HG02623 (cell line): ENCODE measurements around the gene KLHDC10.
"Not testable (repeated sequence)": the region's sequence is repeated elsewhere in the genome, so short reads cannot be mapped to it uniquely, and the experiment has no call there.

Experiments used
- ATAC-seq: cut with Tn5 transposase; IDR thresholded peaks from one replicate; pipeline ENCODE4 v1.9.1; 2021; ENCODE audit warnings: moderate library complexity; ENCODE audit not compliant: unreplicated experiment

Gene KLHDC10

DNA sequence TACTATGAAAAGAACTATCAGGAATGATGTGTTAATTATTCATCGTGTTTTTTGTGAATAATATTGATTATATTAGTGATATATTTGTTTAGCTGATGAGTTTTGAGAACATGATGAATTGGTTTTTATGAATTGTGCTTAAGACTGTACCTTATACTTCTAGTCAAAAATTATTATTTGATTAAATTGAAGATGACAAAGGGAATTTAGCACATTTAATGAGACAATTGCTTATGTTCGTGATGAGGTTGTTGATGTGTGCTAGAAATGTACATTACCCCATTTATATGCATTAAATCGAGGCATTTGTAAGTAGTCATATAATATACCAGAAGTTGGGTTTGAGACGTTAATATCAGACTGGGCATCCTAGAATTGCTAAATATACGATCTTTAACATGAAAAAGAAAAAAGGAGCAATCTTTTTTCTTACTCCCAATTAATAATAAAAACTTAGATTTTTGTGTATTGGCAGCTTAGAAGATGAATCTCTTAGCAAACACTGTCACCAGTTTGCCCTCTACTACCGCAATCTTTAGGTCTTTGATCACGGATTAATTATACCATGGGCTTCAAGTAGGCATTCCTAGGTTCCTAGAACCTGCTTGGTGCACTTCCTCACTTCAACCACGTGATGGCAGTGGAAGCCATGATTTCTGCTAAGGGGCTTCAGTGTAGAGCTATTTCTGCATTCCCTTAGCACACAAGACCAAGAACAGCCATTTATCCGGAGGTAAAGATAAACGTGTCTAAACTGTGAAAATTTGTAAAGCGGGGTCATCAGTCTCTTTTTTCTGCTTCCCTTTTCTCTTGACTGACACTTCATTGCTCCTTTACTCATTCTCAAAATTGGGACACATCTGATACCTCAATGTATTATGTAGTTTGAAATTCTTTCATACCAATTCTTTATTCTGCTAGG is 1.6 kb downstream of the KLHDC10 start:
- no peak for ATAC-seq

DNA sequence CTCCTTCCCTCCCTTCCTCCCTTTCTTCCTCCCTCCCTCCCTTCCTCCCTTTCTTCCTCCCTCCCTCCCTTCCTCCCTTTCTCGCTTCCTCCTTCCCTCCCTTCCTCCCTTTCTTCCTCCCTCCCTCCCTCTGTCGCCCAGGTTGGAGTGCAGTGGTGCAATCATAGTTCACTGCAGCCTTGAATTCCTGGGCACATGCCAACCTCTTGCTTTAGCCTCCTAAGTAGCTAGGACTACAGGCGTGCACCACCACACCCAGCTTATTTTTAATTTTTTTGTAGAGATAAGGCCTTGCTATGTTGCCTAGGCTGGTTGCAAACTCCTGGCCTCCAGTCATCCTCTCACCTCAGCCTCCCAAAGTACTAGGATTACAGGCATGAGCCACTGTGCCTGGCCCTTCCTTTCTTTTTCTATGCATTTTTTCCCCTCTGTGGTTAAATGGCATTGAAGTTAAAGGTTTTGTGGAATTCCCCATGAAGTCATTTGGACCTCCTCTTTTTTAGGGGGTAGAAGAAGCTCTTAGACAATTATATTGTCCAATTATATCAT is 9.6 kb downstream of the KLHDC10 start:
- ATAC-seq: no peak

- not testable (repeated sequence) for ATAC-seq
Observed at GRCh38 chr7:130083497-130083896, 13.2 kb downstream of the KLHDC10 start.

- ATAC-seq: no peak
Observed at GRCh38 chr7:130084037-130084875, 13.9 kb downstream of the KLHDC10 start.

- ATAC-seq: not testable (repeated sequence)
Observed at GRCh38 chr7:130085235-130085634, 14.9 kb downstream of the KLHDC10 start.

GRCh38 chr7:130086938-130087337 is 16.6 kb downstream of the KLHDC10 start:
- ATAC-seq: no peak

- no peak for ATAC-seq
Observed at GRCh38 chr7:130087364-130087763, 17.0 kb downstream of the KLHDC10 start.

DNA sequence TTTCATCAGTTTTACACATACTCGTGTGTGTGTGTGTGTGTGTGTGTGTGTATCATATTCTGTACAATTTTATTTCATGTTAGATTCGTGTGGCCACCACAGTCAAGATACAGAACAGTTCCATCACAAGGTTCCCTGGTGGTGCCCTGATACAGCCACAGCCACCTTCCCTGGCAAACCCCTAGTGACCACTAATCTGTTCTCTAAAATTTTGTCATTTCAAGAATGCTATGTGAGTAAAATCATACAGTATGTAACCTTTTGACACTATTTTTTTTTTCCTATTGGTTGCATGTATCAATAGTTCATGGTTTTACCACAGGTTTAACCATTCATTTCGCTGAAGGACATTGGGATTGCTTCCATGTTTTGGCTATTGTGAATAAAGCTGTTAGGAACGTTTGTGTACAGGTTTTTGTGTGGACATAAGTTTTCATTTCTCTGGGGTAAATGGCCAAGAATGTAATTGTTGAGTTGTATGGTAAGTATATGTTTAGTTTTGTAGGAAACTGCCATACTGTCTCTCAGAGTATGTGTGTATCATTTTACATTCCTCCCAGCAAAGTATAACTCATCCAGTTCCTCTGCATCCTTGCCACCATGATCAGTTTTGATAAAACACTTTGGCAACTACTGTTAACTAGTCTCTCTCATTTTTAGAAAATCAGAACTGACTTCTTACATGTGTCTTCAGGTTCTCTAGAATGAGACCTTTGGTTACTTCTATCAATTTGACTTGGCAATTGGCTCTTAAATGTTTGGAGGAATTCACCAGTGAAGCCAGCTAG is 20.6 kb downstream of the KLHDC10 start:
- ATAC-seq: no peak

DNA sequence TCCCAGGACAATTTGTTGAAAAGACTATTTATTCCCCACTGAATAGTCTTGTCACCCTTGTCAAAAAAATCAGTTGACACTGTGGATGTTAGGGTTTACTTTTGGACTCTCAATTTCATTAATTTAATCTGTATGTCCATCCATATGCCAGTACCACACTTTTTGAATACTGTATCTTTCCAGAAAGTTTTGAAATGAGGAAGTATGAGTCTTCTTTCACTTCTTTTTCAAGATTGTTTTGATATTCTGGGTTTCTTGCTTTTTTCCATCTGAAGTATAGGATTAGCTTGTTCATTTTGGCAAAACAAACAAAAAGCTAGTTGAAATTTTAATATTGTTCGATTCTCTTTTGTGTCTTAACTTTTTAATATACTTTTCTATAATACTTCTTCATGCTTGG is 21.7 kb downstream of the KLHDC10 start:
- no peak for ATAC-seq

DNA sequence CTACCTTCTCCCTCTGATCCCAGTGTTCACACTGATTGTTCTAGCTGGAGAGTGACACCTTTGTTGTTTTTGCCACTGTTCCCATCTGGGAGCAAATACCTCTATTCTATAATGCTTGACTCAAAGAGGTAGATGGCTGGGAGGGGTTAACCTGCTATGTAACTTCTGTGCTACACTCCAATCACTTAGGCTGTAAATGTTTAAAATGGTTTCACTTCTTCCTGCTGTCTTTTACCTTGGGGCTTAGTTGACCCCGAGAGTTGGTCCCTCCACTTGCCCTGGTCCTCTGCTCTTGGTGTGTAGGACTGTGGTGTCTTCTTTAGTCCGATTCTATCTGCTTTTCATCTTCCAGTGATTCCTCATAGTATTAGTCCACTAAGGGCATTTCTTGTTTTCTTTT is 22.3 kb downstream of the KLHDC10 start:
- ATAC-seq: no peak

- ATAC-seq: no peak
Observed at GRCh38 chr7:130095812-130096211, 25.5 kb downstream of the KLHDC10 start.

GRCh38 chr7:130096243-130096827 is 26.0 kb downstream of the KLHDC10 start:
- ATAC-seq: no peak

DNA sequence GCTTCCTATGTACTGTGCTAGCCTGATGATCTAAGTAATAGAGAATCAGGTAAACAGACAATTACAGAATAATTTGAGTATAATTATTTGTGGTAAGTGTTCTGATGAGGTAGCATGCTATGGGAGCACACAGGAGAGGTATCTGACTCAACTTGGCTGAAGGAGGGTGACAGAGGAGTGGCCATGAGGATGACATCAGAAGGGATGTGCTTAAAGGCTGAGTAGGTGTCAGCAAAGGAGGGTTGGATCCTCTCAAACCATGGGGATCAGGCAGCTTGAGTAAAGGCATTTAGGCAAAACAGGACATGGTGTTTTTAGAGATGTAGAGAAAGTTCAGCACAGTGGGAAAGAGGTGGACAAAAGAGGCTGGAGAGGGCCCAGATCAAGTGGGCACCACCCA is 29.0 kb downstream of the KLHDC10 start:
- no peak for ATAC-seq

DNA sequence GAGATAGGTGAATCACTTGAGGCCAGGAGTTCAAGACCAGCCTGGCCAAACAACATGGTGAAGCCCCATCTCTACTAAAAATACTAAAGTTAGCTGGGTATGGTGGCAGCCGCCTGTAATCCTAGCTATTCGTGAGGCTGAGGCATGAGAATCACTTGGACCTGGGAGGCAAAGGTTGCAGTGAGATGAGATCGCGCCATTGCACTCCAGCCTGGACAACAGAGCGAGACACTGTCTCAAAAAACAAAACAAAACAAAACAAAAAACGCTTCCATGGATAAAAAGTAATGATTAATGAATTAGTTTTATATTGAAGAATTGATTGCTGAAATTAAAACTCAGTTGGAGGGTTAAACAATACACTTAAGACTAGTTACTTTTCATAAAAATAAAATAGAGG is 32.3 kb downstream of the KLHDC10 start:
- no peak for ATAC-seq

GRCh38 chr7:130107949-130108674 is 37.8 kb downstream of the KLHDC10 start:
- no peak for ATAC-seq

DNA sequence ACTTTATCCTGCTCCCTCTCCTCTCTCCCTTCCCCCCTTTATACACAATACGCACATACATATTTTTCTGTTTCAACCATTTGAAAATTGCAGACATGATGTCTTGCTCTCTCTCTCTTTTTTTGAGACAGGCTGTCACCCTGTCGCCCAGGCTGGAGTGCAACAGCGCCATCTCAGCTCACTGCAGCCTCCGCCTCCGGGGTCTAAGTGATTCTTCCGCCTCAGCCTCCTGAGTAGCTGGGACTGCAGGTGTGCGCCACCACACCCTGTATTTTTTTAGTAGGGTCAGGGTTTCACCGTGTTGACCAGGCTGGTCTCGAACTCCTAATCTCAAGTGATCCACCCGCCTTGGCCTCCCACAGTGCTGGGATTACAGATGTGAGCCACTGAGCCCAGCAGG is 38.5 kb downstream of the KLHDC10 start:
- ATAC-seq: no peak

DNA sequence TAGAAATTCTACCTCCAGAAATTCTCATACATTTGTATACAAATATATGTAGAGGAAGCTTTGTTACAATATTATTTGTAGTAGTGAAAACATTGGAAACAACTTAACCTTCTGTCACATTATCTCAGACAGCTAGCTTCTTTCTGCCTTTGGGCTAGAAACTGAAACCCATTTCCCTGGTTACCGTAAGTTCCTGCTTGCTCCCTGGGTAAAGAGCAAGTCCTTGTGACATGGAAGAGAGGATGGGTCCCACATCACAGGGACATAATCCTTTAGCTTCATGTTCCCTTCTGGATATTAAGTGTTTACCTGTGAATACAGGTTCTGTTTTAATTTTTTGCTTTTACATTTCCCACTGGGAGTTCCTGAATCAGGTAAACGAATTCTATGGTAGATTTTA is 41.8 kb downstream of the KLHDC10 start:
- ATAC-seq: no peak

DNA sequence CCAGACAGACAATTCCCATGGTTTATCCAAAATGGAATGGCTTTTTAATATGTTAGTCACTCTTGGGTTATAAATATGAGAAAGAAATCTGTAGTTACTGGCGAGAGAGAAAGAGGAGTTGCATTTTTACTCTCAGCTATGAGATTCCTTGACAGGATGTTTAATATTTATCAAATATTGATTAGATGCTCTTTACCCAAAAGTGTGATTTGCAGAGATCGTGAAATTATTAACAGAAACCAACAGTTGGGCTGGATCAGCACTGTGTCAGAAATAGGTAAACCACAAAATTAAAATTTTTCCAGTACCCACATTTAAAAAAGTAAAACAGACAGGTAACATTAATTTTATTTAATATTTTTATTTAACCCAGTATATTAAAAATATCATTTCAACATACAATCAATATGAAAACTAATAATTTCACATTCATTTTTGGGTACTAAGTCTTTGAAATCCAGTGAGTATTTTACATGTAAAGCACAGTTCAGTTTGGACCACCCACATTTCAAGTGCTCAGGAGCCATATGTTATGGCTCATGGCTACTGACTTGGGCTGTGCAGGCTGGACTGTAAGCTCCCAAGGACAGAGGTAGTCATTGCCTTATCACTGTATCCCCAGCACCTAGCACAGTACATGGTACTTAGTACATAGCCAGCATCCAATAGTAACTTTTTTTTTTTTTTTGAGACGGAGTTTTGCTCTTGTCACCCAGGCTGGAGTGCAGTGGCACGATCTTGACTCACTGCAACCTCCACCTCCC is 42.5 kb downstream of the KLHDC10 start:
- no peak for ATAC-seq

DNA sequence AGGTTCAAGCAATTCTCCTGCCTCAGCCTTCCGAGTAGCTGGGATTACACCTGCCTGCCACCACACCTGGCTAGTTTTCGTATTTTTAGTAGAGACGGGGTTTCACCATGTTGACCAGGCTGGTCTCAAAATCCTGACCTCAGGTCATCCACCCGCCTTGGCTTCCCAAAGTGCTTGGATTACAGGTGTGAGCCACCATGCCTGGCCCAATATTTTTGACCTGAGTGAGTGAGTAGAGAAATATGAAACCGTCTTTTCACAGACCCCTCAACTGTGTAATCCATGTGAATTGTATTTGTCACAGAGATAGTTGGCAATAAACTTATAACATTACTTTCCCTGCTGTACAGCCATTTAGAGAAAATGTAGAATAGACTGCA is 43.1 kb downstream of the KLHDC10 start:
- not testable (repeated sequence) for ATAC-seq
